K562 (cell line): ENCODE results near the gene AP3B2. TPM values are rescaled to one million over a fixed set of nuclear protein-coding genes. Genes with fewer than 3 reads are reported as not detected.
A peak's percentile ranks its signal among the peaks of the same experiment; 100 is the strongest.

Source experiments
- EGR1 ChIP-seq: fragments of 450-650 bp; conservative IDR thresholded peaks from 2 replicates; pipeline ENCODE4 v1.6.1; 2017; ENCODE audit warnings: mild to moderate bottlenecking
- ELF2 ChIP-seq: fragments of 250-450 bp; sonication (Bioruptor Pico); IDR thresholded peaks from 2 replicates; pipeline ENCODE4 v1.5.0; 2021; ENCODE audit warnings: mild to moderate bottlenecking
- MYC ChIP-seq, 2 experiments: fragments of 250-450 bp in 1 of 2; sonication (Bioruptor Pico) in 1 of 2; IDR thresholded peaks; 2 replicates each; pipeline versions ENCODE4 v1.5.1 to v1.6.1; 2012 to 2021; ENCODE audit warnings: low read depth in 2 of 2, borderline replicate concordance in 1 of 2, improper control_type of control experiment in 1 of 2, low read length in 1 of 2, mild to moderate bottlenecking in 1 of 2, moderate library complexity in 1 of 2
- SUPT5H ChIP-seq: fragments of 450-650 bp; IDR thresholded peaks from 2 replicates; pipeline ENCODE4 v1.6.1; 2016
- ZBTB8A ChIP-seq: fragments of 450-650 bp; IDR thresholded peaks from 2 replicates; pipeline ENCODE4 v1.6.1; 2018; ENCODE audit warnings: mild to moderate bottlenecking, moderate library complexity; ENCODE audit not compliant: partially characterized antibody
- ZNF766 ChIP-seq: fragments of 200-800 bp; sonication (Bioruptor generic); conservative IDR thresholded peaks from 2 replicates; pipeline ENCODE4 v1.6.1; 2016; ENCODE audit warnings: missing genetic modification characterization, missing compliant biosample characterization
- polyA plus RNA-seq, 8 experiments: library from polyadenylated mRNA; depleted of rRNA in 4 of 8; stranded (reverse) in 5 of 8; unstranded in 3 of 8; fragments of >200 nt; fragmentation: Nextera tagmentation in 2 of 8; fragmentation: Illumina TruSeq in 1 of 8; extraction: Ambion mirVana in 2 of 8; extraction: Trizol in 1 of 8; gene quantifications; 2 replicates each; pipeline versions ENCODE4 v1.2.1 to v1.2.3, GENCODE V29; 2011 to 2014; ENCODE audit warnings: inconsistent platforms in 1 of 8, missing spikeins in 1 of 8
- total RNA-seq, 7 experiments: library from RNA; depleted of rRNA in 6 of 7; stranded (reverse); fragments of >200 nt in 6 of 7; fragmentation: Illumina TruSeq in 2 of 7; extraction: Trizol in 2 of 7; gene quantifications; 2 replicates each; pipeline versions ENCODE4 v1.2.1 to v1.2.3, GENCODE V29; 2011 to 2021; ENCODE audit warnings: low replicate concordance in 1 of 7
- TF ChIP-seq, protein P1 (sequence below): fragments of 250-450 bp; sonication (Bioruptor Pico); IDR thresholded peaks from 2 replicates; pipeline ENCODE4 v1.4.0; 2020; ENCODE audit warnings: mild to moderate bottlenecking
- TF ChIP-seq, protein P2 (sequence below), 2 experiments: fragments of 450-650 bp in 1 of 2; sonication (generic) in 1 of 2; formaldehyde crosslinking in 1 of 2; IDR thresholded peaks; 2 replicates each; pipeline versions ENCODE4 v1.7.1 to v1.9.0; 2016 to 2022; ENCODE audit warnings: inconsistent platforms in 1 of 2, mild to moderate bottlenecking in 1 of 2, missing genetic modification reagents in 1 of 2
- TF ChIP-seq, protein P3 (sequence below): fragments of 200-800 bp; sonication (Bioruptor generic); IDR thresholded peaks from 2 replicates; pipeline ENCODE4 v1.6.1; 2017; ENCODE audit warnings: missing genetic modification characterization, missing compliant biosample characterization

Gene AP3B2
- total and polyA plus RNA-seq, 9 of the 15 experiments (the other 6 are each of a cell fraction or from before 2014, with no cell fraction given): 0.03 to 0.15 (median 0.10) TPM; not detected in 2

DNA sequence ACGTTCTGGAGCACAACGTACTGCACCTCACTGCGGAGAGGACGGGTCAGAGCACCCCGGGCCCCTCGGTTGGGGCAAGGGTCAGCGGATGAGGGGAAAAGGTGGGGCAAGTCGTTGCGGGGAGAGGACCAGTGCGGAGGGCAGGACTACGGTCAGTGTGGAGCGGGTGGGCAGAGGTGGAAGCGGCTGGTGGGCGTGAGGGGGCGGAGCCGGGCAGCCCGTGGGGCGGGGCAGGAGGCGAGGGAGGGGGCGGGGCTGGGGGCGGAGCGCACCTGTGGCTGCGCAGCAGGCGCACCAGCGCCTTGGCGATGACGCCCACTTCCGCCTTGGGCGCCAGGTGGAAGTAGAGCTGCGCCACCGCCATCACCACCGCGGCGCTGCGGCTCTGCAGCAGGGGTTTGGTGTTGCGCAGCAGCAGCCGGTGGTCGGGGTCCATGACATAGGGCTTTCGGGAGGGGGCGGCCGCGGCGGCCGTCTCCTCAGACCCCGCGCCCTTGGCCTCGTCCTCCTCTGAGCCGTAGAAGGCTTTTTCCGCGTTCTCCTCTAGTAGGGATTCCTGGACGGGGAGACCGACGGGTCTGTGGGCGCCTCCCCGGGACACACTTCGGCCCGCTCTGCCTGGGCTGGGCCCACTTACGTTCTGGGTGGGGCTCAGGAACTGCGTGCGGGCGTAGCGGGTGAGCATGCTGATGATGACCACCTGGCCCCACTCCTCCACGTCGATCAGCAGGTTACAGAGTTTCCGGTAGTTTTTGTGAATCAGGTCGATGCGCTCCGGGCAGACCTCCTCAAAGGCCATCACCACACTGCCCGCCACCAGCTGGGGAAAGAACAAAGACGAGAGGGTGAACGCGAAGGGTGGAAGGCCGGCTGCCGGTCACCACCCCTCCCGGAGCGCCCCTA is 29.2 kb downstream of the AP3B2 start (continued):
- TF ChIP-seq, protein P1, sequence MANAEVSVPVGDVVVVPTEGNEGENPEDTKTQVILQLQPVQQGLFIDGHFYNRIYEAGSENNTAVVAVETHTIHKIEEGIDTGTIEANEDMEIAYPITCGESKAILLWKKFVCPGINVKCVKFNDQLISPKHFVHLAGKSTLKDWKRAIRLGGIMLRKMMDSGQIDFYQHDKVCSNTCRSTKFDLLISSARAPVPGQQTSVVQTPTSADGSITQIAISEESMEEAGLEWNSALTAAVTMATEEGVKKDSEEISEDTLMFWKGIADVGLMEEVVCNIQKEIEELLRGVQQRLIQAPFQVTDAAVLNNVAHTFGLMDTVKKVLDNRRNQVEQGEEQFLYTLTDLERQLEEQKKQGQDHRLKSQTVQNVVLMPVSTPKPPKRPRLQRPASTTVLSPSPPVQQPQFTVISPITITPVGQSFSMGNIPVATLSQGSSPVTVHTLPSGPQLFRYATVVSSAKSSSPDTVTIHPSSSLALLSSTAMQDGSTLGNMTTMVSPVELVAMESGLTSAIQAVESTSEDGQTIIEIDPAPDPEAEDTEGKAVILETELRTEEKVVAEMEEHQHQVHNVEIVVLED (CRISPR knock-in tag): no peak
- TF ChIP-seq SUPT5H (peak; percentile 90), ZBTB8A (no peak), ELF2 (CRISPR knock-in tag) (peak; percentile 82), EGR1 (peak; percentile 88), ZNF766 (CRISPR knock-in tag) (no peak), MYC (IDR thresholded peaks at IDR 0.05; ENCODE audit: low read depth, low read length) (peak; percentile 66; the same call in 1 of the 2 replicates), MYC (CRISPR knock-in tag; IDR thresholded peaks at IDR 0.05; ENCODE audit: borderline replicate concordance, low read depth) (peak; percentile 27; the same call in 1 of the 2 replicates)
- TF ChIP-seq, protein P2, sequence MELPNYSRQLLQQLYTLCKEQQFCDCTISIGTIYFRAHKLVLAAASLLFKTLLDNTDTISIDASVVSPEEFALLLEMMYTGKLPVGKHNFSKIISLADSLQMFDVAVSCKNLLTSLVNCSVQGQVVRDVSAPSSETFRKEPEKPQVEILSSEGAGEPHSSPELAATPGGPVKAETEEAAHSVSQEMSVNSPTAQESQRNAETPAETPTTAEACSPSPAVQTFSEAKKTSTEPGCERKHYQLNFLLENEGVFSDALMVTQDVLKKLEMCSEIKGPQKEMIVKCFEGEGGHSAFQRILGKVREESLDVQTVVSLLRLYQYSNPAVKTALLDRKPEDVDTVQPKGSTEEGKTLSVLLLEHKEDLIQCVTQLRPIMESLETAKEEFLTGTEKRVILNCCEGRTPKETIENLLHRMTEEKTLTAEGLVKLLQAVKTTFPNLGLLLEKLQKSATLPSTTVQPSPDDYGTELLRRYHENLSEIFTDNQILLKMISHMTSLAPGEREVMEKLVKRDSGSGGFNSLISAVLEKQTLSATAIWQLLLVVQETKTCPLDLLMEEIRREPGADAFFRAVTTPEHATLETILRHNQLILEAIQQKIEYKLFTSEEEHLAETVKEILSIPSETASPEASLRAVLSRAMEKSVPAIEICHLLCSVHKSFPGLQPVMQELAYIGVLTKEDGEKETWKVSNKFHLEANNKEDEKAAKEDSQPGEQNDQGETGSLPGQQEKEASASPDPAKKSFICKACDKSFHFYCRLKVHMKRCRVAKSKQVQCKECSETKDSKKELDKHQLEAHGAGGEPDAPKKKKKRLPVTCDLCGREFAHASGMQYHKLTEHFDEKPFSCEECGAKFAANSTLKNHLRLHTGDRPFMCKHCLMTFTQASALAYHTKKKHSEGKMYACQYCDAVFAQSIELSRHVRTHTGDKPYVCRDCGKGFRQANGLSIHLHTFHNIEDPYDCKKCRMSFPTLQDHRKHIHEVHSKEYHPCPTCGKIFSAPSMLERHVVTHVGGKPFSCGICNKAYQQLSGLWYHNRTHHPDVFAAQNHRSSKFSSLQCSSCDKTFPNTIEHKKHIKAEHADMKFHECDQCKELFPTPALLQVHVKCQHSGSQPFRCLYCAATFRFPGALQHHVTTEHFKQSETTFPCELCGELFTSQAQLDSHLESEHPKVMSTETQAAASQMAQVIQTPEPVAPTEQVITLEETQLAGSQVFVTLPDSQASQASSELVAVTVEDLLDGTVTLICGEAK (IDR thresholded peaks at IDR 0.05): peak; percentile 60; the same call in 1 of the 2 replicates
- TF ChIP-seq, protein P2 (CRISPR knock-in tag; IDR thresholded peaks at IDR 0.05): no peak
- TF ChIP-seq, protein P3, sequence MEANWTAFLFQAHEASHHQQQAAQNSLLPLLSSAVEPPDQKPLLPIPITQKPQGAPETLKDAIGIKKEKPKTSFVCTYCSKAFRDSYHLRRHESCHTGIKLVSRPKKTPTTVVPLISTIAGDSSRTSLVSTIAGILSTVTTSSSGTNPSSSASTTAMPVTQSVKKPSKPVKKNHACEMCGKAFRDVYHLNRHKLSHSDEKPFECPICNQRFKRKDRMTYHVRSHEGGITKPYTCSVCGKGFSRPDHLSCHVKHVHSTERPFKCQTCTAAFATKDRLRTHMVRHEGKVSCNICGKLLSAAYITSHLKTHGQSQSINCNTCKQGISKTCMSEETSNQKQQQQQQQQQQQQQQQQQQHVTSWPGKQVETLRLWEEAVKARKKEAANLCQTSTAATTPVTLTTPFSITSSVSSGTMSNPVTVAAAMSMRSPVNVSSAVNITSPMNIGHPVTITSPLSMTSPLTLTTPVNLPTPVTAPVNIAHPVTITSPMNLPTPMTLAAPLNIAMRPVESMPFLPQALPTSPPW: peak; percentile 61; the same call in 1 of the 2 replicates
